Measurements from ENCODE around the gene B3GNT9.
A peak's percentile ranks its signal among the peaks of the same experiment; 100 is the strongest.

The B3GNT9 gene

DNA sequence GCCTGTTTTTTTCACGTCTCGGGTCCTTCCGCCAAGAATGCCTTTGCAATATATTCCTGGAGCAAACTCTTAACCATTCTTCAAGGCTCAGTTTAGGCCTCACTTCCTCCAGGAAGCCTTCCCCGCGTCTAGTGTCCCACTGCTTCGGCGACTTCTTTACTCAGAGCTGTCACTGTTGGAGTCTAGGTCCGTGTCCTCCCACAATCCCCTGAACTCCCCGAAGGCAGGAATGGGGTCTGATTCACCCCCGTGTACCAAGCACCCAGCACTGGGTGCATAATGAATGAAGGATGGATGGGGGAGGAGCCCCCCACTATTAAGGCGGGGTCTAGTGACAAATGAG is 32.5 kb upstream of the B3GNT9 start:
- TF ChIP-seq, protein P1, sequence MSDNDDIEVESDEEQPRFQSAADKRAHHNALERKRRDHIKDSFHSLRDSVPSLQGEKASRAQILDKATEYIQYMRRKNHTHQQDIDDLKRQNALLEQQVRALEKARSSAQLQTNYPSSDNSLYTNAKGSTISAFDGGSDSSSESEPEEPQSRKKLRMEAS (IDR thresholded peaks at IDR 0.05), result no peak
- TF ChIP-seq CEBPB (IDR thresholded peaks at IDR 0.05) (no peak), ZBTB7A (IDR thresholded peaks at IDR 0.05; ENCODE audit: low read depth) (no peak), CREB1 (IDR thresholded peaks at IDR 0.05; ENCODE audit: low read depth) (no peak), NFIC (IDR thresholded peaks at IDR 0.05) (no peak), TAF1 (IDR thresholded peaks at IDR 0.05; ENCODE audit: low read depth) (no peak), TEAD4 (IDR thresholded peaks at IDR 0.05) (no peak), EGR1 (IDR thresholded peaks at IDR 0.05) (no peak), YY1 (IDR thresholded peaks at IDR 0.05; ENCODE audit: low read depth) (no peak), FOXM1 (IDR thresholded peaks at IDR 0.05; ENCODE audit: borderline replicate concordance, low read depth) (no peak)
- TF ChIP-seq, protein P2, sequence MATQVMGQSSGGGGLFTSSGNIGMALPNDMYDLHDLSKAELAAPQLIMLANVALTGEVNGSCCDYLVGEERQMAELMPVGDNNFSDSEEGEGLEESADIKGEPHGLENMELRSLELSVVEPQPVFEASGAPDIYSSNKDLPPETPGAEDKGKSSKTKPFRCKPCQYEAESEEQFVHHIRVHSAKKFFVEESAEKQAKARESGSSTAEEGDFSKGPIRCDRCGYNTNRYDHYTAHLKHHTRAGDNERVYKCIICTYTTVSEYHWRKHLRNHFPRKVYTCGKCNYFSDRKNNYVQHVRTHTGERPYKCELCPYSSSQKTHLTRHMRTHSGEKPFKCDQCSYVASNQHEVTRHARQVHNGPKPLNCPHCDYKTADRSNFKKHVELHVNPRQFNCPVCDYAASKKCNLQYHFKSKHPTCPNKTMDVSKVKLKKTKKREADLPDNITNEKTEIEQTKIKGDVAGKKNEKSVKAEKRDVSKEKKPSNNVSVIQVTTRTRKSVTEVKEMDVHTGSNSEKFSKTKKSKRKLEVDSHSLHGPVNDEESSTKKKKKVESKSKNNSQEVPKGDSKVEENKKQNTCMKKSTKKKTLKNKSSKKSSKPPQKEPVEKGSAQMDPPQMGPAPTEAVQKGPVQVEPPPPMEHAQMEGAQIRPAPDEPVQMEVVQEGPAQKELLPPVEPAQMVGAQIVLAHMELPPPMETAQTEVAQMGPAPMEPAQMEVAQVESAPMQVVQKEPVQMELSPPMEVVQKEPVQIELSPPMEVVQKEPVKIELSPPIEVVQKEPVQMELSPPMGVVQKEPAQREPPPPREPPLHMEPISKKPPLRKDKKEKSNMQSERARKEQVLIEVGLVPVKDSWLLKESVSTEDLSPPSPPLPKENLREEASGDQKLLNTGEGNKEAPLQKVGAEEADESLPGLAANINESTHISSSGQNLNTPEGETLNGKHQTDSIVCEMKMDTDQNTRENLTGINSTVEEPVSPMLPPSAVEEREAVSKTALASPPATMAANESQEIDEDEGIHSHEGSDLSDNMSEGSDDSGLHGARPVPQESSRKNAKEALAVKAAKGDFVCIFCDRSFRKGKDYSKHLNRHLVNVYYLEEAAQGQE (IDR thresholded peaks at IDR 0.05; ENCODE audit: low read depth), result no peak

DNA sequence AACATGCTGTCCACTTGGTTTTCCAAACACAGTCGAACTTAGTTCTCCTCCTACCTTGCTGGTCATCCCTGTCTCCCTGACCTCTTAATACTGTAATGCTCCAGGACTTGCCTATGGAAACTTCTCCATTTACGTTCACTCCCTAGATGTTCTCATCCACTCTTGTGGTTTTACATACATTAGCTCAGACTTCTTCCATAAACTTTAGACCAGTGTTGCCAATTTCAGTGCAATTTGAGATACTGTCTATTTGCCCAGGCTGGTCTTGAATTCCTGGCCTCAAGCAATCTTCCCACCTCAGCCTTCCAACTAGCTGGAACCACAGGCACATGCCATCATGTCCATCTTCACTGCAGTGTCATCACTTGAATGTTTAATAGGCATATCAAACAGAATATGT is 31.5 kb upstream of the B3GNT9 start:
- TF ChIP-seq ZBTB7A (IDR thresholded peaks at IDR 0.05; ENCODE audit: low read depth), result no peak
- TF ChIP-seq TAF1 (IDR thresholded peaks at IDR 0.05; ENCODE audit: low read depth), result no peak
- TF ChIP-seq NFIC (IDR thresholded peaks at IDR 0.05), result no peak
- TF ChIP-seq EGR1 (IDR thresholded peaks at IDR 0.05), result no peak
- no peak for TF ChIP-seq FOXM1 (IDR thresholded peaks at IDR 0.05; ENCODE audit: borderline replicate concordance, low read depth)
- TF ChIP-seq TCF12 (IDR thresholded peaks at IDR 0.05; ENCODE audit: low read depth), result no peak
- TF ChIP-seq, protein P3, sequence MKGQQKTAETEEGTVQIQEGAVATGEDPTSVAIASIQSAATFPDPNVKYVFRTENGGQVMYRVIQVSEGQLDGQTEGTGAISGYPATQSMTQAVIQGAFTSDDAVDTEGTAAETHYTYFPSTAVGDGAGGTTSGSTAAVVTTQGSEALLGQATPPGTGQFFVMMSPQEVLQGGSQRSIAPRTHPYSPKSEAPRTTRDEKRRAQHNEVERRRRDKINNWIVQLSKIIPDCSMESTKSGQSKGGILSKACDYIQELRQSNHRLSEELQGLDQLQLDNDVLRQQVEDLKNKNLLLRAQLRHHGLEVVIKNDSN (IDR thresholded peaks at IDR 0.05), result no peak
- TF ChIP-seq CEBPB (IDR thresholded peaks at IDR 0.05), result no peak
- no peak for TF ChIP-seq YY1 (IDR thresholded peaks at IDR 0.05; ENCODE audit: low read depth)
- no peak for TF ChIP-seq RAD21 (IDR thresholded peaks at IDR 0.05; ENCODE audit: low read depth)

GRCh38 chr16:67181346-67181745 is 30.5 kb upstream of the B3GNT9 start:
- TF ChIP-seq RAD21 (IDR thresholded peaks at IDR 0.05; ENCODE audit: low read depth), result no peak
- TF ChIP-seq, protein P3 (IDR thresholded peaks at IDR 0.05), result no peak
- TF ChIP-seq, protein P1 (IDR thresholded peaks at IDR 0.05), result no peak
- TF ChIP-seq YY1 (IDR thresholded peaks at IDR 0.05; ENCODE audit: low read depth), result no peak
- no peak for TF ChIP-seq FOXM1 (IDR thresholded peaks at IDR 0.05; ENCODE audit: borderline replicate concordance, low read depth)
- TF ChIP-seq NFIC (IDR thresholded peaks at IDR 0.05), result no peak

- no peak for TF ChIP-seq NFIC (IDR thresholded peaks at IDR 0.05)
- no peak for TF ChIP-seq CEBPB (IDR thresholded peaks at IDR 0.05)
- TF ChIP-seq, protein P2 (IDR thresholded peaks at IDR 0.05; ENCODE audit: low read depth), result no peak
- TF ChIP-seq CREB1 (IDR thresholded peaks at IDR 0.05; ENCODE audit: low read depth), result no peak
- TF ChIP-seq EP300 (IDR thresholded peaks at IDR 0.05; ENCODE audit: borderline replicate concordance), result no peak
- no peak for TF ChIP-seq TCF12 (IDR thresholded peaks at IDR 0.05; ENCODE audit: low read depth)
- TF ChIP-seq TEAD4 (IDR thresholded peaks at IDR 0.05), result no peak
- TF ChIP-seq, protein P1 (IDR thresholded peaks at IDR 0.05), result no peak
- no peak for TF ChIP-seq RAD21 (IDR thresholded peaks at IDR 0.05; ENCODE audit: low read depth)
- TF ChIP-seq FOXM1 (IDR thresholded peaks at IDR 0.05; ENCODE audit: borderline replicate concordance, low read depth), result no peak
- TF ChIP-seq YY1 (IDR thresholded peaks at IDR 0.05; ENCODE audit: low read depth), result no peak
- no peak for TF ChIP-seq ZBTB7A (IDR thresholded peaks at IDR 0.05; ENCODE audit: low read depth)
- TF ChIP-seq EGR1 (IDR thresholded peaks at IDR 0.05), result no peak
- no peak for TF ChIP-seq TAF1 (IDR thresholded peaks at IDR 0.05; ENCODE audit: low read depth)
- TF ChIP-seq, protein P3 (IDR thresholded peaks at IDR 0.05), result no peak
Observed at GRCh38 chr16:67180166-67180565, 29.4 kb upstream of the B3GNT9 start.

DNA sequence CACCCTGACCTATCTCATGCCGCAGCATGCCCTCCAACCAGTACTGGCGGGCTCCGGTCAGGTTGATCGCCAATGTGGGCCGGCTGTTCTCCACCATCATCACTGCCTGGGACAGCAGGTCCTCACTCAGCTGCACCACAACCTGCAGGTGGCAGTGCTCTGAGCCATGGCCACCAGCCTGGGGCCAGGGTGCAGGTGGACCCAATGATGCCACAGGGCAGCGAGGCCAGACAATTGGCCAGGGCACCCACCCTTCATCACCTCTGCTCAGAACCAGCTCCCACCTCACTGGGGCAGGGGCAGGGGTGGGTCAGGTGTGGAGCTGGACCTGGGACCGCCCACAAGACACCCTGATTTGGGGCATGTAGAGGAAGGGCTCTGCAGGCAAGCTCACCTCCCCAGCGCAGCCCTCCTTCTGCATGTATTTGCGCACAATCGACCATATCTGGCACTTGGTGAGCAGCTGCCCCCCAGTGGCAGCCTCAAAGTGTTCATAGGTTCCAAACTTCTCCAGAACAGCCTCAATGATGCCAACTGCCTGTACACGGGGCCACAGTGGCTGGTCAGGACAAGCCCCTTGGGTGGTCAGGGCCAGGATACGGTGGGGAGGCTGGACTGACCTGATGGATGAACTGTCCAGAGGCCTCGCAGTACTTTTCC is 28.8 kb upstream of the B3GNT9 start:
- TF ChIP-seq YY1 (IDR thresholded peaks at IDR 0.05; ENCODE audit: low read depth) (no peak), TCF12 (IDR thresholded peaks at IDR 0.05; ENCODE audit: low read depth) (no peak), NFIC (IDR thresholded peaks at IDR 0.05) (no peak), RAD21 (IDR thresholded peaks at IDR 0.05; ENCODE audit: low read depth) (peak; percentile 24; the same call in 1 of the 2 replicates)
- TF ChIP-seq, protein P2 (IDR thresholded peaks at IDR 0.05; ENCODE audit: low read depth), result no peak
